Measurements from ENCODE around the gene EOMES. TPM values are rescaled to one million over a fixed set of nuclear protein-coding genes. Genes with fewer than 3 reads are reported as not detected.
"Not testable (repeated sequence)": the region's sequence is repeated elsewhere in the genome, so short reads cannot be mapped to it uniquely, and the experiment has no call there.

EOMES gene
- 1 to 10 TPM in 1 of 2 donors, under 1 TPM in 1; 0.63 to 4.6 TPM for total RNA-seq

- Histone ChIP-seq H3K9me3 (no peaks in the 10 kb centered on the region), H3K4me1 (ENCODE audit: control insufficient read depth in 1 of 2, low read depth in 2 of 2) (peaks cover 14 to 39% of the 10 kb centered on the region in 2 donors), H3K4me3 (peak within 1 kb of the TSS; percentile 68), H3K36me3 (no peaks in the 10 kb centered on the region), H3K27ac (no peak within 1 kb of the TSS), H3K27me3 (replicated peaks; ENCODE audit: insufficient read depth) (peaks cover under 1% of the 10 kb centered on the region)
- no peak for DNase-seq (ENCODE audit: low spot score)
- no peak for ATAC-seq (ENCODE audit: insufficient number of reproducible peaks, low FRiP score, low read depth)
- TF ChIP-seq CTCF (IDR thresholded peaks at IDR 0.05): no peak
Measured at GRCh38 chr3:27721717-27722564, at the start of gene EOMES. Gene EOMES (minus strand): TSS chr3:27722323. CDS start chr3:27722294, 29 bp downstream.

GRCh38 chr3:27770384-27770783 lies 48.3 kb upstream of the EOMES start:
- not testable (repeated sequence) for H3K4me3 ChIP-seq, H3K27ac ChIP-seq

GRCh38 chr3:27767000-27767399 lies 44.9 kb upstream of the EOMES start:
- H3K9me3 ChIP-seq: no peaks in the 10 kb centered on the region
- no peak overlapping the region for H3K27ac ChIP-seq
- no peak for ATAC-seq (ENCODE audit: insufficient number of reproducible peaks, low FRiP score, low read depth)
- TF ChIP-seq CTCF (IDR thresholded peaks at IDR 0.05): no peak
- H3K36me3 ChIP-seq: no peaks in the 10 kb centered on the region
- no peak overlapping the region for H3K4me3 ChIP-seq
- H3K4me1 ChIP-seq (ENCODE audit: control insufficient read depth in 1 of 2, low read depth in 2 of 2): no peaks in the 10 kb centered on the region
- H3K27me3 ChIP-seq (replicated peaks; ENCODE audit: insufficient read depth): no peaks in the 10 kb centered on the region
- no peak for DNase-seq (ENCODE audit: low spot score)

More at GRCh38 chr3:27770384-27770783, 48.3 kb upstream of the EOMES start:
- not testable (repeated sequence) for H3K36me3 ChIP-seq; DNase-seq (ENCODE audit: low spot score); H3K4me1 ChIP-seq (ENCODE audit: control insufficient read depth in 1 of 2, low read depth in 2 of 2); ATAC-seq (ENCODE audit: insufficient number of reproducible peaks, low FRiP score, low read depth); H3K9me3 ChIP-seq; H3K27me3 ChIP-seq (replicated peaks; ENCODE audit: insufficient read depth)

- ATAC-seq (ENCODE audit: insufficient number of reproducible peaks, low FRiP score, low read depth) (no peak), DNase-seq (ENCODE audit: low spot score) (no peak)
- no peaks in the 10 kb centered on the region for H3K36me3 ChIP-seq
- H3K27me3 ChIP-seq (replicated peaks; ENCODE audit: insufficient read depth): no peaks in the 10 kb centered on the region
- H3K27ac ChIP-seq: no peak overlapping the region
- H3K9me3 ChIP-seq: no peaks in the 10 kb centered on the region
- H3K4me1 ChIP-seq (ENCODE audit: control insufficient read depth in 1 of 2, low read depth in 2 of 2): no peaks in the 10 kb centered on the region
- TF ChIP-seq CTCF (IDR thresholded peaks at IDR 0.05): no peak
- H3K4me3 ChIP-seq: no peak overlapping the region
Measured at GRCh38 chr3:27758083-27758482, 36.0 kb upstream of the EOMES start.

- TF ChIP-seq CTCF (IDR thresholded peaks at IDR 0.05): no peak
- DNase-seq (ENCODE audit: low spot score) (no peak), ATAC-seq (ENCODE audit: insufficient number of reproducible peaks, low FRiP score, low read depth) (no peak)
- Histone ChIP-seq H3K27me3 (replicated peaks; ENCODE audit: insufficient read depth) (no peaks in the 10 kb centered on the region), H3K9me3 (no peaks in the 10 kb centered on the region), H3K36me3 (no peaks in the 10 kb centered on the region), H3K27ac (no peak overlapping the region), H3K4me1 (ENCODE audit: control insufficient read depth in 1 of 2, low read depth in 2 of 2) (no peaks in the 10 kb centered on the region), H3K4me3 (no peak overlapping the region)
Measured at GRCh38 chr3:27756877-27757276, 34.8 kb upstream of the EOMES start.

Measured in thoracic aorta (tissue), 2 donors.